Stimulated activated CD4-positive, alpha-beta T cell treated with anti-CD3 and anti-CD28 coated beads, Interleukin-15, amount 100 ng/mL, for 24 hours (primary cell): ENCODE data around the gene MPV17L.
"Not testable (repeated sequence)": the region's sequence is repeated elsewhere in the genome, so short reads cannot be mapped to it uniquely, and the experiment has no call there.

ENCODE experiments used
- DNase-seq: peaks from one replicate; pipeline ENCODE4 v3.0.0-alpha.2; 2020

The MPV17L gene

DNA sequence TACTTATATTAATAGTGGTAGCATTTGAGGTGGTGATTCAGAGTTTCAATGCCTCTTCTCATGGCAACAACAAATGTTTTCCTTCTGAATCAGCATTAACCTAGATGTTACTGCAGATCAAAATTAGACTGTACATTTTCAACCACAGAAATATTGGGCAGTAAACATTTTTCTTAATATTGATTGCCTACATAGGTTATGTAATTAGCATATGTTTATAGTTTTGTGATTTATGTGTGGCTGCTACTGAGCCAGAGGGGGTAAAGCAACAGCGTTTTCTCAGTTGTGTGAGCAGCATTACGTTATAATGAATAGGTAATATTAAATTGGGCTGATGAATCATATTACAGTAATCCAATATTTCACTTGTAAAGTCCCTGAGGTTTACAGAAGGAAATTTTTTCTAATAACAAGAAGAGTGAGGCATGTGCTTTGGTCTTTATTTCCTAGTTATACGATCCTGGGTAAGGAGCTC lies 20.0 kb downstream of the MPV17L start:
- DNase-seq = no peak

DNA sequence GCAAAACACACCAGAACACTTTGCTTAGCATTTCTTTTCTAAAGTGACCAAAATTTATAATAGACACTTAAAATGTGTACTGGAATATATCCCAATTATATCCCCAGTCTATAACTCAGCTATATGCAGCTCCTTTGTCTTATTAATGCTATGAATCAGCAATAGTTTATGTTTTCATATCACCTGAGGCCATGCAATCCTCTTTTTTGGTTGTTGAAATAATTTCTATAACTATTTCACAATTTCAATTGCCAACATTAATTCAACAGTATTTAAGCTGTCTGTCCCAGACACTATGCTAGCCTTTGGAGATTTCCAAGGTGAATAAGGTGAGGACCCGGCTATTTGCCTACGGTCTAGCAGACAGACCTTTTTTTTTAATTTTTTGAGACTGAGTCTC lies 21.6 kb downstream of the MPV17L start:
- DNase-seq = no peak

DNA sequence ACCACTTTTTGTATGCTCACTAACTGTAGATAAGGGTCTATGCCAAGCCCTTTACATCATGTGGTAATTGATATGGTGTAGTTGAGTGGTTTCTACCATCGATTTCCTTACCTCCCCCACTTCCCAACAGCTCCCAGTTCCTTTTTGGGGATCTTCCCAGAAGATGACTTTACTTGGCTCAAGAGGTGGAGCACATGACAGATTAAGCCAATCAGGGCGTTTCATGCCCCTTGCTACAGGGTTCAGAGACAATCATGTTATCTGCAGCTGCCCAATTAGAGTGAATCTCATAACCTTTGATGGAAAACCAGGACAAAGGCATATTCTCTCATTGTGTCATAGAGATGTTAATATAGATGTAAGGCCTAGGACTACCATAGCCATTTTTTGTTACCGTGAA lies 22.7 kb downstream of the MPV17L start:
- no peak for DNase-seq

DNA sequence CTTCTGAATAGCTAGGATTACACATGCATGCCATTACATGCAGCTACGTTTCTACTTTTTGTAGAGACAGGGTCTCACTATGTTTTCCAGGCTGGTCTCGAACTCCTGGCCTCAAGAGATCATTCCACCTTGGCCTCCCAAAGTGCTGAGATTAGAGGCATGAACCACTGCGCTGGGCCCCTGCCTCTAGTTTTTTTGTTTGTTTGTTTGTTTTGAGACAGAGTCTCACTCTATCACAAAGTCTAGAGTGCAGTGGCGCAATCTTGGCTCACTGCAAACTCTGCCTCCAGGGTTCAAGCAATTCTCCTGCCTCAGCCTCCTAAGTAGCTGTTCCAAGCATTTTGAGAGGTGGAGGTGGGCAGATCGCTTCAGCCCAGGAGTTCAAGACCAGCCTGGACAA lies 26.1 kb downstream of the MPV17L start:
- DNase-seq = not testable (repeated sequence)

DNA sequence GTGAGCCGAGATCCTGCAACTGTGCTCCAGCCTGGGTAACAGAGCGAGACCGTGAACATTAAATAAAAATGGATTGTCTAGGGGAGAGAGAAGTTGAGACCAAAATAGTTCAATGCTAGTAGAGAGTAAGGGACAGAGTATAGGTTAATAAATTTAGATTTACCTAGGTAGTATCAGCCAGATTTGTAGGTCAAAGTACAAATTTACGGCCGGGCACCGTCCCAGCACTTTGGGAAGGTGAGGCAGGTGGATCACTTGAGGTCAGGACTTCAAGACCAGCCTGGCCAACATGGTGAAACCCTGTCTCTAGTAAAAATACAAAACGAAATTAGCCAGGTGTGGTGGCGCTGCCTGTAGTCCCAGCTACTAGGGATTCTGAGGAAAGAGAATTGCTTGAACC lies 26.7 kb downstream of the MPV17L start:
- no peak for DNase-seq

GRCh38 chr16:15425861-15426260 lies 30.3 kb downstream of the MPV17L start:
- DNase-seq = no peak

- DNase-seq = no peak
Observed at GRCh38 chr16:15426796-15427195, 31.2 kb downstream of the MPV17L start.

GRCh38 chr16:15427648-15428239 lies 32.2 kb downstream of the MPV17L start:
- peak; percentile 74 for DNase-seq

- DNase-seq = not testable (repeated sequence)
Observed at GRCh38 chr16:15430884-15431283, 35.3 kb downstream of the MPV17L start.

DNA sequence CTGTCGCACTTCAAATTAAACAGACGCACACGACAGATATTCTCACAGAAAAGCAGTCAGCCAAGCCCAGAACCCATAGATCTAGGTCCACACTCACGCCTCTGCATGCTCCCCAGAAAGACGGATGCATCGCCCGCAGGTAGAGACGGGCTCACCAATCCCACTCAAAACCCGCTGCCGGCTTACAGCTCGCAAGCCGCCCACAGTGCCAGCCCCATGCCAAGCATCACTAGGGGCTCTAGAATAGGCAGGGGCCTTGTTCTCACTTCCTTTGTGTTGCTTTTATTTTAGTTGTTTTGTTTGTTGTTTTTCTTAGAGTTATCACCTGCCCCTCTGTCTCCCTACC lies 38.5 kb downstream of the MPV17L start:
- DNase-seq = no peak

- DNase-seq = peak; percentile 85
Observed at GRCh38 chr16:15434425-15435215, 39.1 kb downstream of the MPV17L start, which contains the start of gene BMERB1. BMERB1 (plus strand) TSS chr16:15434588; CDS start chr16:15434654, 66 bp downstream.

DNA sequence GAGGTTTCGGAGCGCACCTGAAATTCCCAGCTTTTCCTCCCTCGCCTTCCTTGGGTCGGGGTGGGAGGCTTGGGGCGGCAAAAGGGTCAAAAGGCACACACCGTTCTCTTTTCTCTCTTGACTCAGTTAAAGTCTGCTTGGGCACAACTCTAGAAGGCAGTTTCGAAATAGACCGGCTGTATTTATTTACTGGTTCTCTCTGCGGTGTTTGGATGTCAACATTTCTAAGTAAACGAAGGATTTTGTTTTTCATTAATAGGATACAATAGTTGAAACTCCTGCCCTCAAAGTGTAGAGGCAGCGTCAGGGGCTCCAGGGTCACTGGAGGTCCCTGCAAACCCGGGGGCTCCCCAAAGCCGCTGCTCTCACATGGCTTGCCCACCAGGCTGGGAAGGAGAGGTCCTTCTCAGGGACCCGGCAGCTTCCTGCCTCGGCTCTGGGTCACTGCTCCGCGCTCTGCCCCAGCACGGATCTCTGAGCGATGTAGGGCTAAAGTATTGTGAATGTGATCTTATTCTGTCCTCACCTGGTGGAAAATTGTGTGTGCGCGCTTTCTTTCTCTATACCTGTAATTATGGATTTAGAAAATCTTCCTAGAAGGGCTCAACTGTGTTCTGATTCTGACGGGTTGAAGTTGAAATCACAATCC lies 39.8 kb downstream of the MPV17L start:
- DNase-seq = peak; percentile 4

DNA sequence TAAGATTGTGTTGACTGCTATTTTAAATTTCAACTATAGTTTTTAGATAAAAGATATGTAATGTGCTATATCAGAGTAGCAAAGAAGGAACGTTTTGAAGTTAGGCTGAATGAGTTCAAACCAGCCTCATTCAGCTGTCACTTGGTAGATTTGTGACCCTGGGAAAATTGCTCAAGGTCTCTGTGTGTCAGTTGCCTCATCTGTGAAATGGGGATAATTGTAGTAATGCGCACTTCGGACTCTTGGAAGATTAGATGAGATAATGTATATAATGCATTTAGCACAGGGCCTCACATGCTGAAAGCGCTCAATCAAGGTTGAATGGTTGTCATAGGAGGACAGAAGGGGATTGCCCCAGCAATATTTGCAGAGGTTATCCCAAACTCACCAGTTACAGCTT lies 43.5 kb downstream of the MPV17L start:
- no peak for DNase-seq

DNA sequence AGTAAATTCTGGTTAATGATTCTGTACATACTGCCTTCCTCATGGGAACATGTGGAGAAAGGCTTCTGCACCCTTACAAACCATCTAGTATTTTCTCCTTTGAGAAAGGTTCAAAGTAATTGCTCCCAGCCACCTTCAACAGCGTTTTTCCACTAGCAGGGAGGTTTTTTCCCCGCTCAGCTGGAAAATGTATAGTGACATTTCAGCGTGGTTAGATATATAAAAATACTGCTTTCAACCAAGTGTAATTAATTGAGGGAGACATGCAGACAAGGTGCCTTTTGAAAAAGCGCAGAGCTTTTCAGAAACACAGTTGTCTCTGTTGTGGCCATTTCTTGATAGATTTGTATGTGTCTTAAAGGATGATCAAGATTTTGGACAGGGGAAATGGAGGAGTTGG lies 44.0 kb downstream of the MPV17L start:
- DNase-seq = no peak

DNA sequence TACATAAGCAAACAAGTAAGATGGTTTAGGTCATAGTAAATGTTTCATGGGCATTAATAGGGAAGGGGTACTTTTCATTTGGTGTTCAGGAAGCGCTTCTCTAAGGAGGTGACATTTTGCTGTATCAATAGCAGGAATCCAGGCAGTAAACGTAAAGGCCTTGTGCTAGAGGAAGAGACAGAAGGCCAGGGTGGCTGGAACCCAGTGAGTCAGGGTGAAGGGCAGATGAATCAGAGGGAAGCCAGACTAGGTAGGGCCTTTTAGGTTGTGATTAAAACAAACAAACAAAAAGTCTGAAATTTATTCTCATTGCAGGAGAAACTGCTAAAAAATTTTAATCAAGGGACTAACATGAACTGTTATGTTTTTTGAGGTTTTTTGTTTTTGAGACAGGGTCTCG lies 45.3 kb downstream of the MPV17L start:
- DNase-seq = no peak

DNA sequence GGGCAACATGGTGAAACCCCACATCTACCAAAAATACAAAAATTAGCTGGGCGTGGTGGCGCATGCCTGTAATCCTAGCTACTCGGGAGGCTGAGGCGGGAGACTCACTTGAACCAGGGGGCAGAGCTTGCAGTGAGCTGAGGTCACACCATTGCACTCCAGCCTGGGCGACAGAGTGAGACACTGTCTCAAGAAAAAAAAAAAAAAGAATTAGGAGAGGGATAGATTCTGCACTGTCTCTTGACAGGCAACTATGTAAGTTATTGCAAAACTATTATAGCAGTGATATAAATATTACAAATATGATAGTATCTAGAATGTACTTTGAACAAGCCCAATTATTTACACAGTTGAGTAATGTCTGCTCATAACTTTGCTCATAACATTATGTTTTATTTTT lies 46.6 kb downstream of the MPV17L start:
- DNase-seq = not testable (repeated sequence)

DNA sequence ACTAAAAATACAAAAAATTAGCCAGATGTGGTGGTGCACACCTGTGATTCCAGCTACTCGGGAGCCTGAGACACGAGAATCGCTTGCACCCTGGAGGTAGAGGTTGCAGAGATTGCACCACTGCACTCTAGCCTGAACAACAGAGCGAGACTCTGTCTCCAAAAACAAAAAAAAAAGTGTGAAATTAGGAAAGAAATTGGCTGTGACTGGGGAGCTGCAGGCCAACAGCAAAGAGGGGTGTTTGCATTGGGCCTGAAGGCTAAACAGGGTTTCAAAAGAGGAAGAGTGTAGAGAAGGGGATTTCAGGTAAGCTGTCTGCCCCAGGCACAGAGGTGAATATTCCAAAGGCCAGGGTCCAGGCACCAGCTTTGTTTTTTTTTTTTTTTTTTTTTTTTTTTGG lies 48.2 kb downstream of the MPV17L start:
- no peak for DNase-seq

- no peak for DNase-seq
Observed at GRCh38 chr16:15444264-15444663, 48.7 kb downstream of the MPV17L start.

GRCh38 chr16:15445450-15445849 lies 49.9 kb downstream of the MPV17L start:
- no peak for DNase-seq

- DNase-seq = no peak
Observed at GRCh38 chr16:15446901-15447300, 51.3 kb downstream of the MPV17L start.

DNA sequence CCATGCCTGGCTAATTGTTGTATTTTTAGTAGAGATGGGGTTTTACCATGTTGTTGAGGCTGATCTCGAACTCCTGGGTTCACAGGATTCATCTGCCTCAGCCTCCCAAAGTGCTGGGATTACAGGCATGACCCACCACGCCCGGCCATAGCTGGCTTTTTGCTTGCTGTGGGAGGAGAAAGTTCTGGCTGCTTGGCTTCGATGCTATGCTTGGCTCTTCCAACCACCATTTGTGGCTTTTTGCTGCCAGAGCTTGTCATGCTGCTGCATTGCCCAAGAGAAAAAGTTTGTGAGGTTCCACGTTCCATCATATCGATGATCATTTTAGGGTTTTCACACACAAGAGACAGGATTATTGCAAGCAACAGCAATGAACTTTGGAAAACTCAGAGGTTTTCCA lies 55.1 kb downstream of the MPV17L start:
- DNase-seq = no peak

- no peak for DNase-seq
Observed at GRCh38 chr16:15451098-15451731, 55.7 kb downstream of the MPV17L start.

DNA sequence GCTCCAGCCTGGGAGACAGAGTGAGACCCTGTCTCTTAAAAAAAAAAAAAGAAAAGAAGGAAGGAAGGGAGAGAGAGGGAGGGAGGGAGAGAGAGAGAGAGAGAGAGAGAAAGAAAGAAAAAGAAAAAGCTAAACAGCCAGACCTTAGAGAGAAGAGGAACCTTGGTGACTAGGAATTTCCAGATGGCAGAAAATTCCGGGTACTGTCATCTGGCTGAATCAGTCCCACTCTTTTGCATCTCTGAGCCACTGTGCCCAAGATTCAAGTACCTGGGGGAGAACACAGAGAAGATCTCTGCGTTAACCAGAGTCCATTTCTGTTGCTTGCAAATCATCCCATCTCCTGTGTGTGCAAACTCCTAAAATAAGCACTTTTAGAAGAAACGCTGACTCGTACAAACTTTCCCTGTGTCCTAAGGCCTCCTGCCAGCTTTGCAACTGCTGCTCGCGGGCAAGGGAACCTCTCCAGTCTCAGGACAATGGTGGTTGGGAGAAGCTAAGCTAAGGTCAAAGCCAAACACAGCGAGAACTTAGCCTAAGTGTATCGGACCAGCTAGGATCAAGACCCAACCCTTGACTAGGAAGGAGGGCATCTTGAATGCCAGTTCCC lies 56.8 kb downstream of the MPV17L start:
- DNase-seq = no peak
